Measurements from ENCODE around the gene PIP5K1A. TPM values are rescaled to one million over a fixed set of nuclear protein-coding genes. Genes with fewer than 3 reads are reported as not detected.

PIP5K1A gene
- total RNA-seq, 6 donors from 2014 or later: 37.2 to 94.3 (median 70.6) TPM

DNA sequence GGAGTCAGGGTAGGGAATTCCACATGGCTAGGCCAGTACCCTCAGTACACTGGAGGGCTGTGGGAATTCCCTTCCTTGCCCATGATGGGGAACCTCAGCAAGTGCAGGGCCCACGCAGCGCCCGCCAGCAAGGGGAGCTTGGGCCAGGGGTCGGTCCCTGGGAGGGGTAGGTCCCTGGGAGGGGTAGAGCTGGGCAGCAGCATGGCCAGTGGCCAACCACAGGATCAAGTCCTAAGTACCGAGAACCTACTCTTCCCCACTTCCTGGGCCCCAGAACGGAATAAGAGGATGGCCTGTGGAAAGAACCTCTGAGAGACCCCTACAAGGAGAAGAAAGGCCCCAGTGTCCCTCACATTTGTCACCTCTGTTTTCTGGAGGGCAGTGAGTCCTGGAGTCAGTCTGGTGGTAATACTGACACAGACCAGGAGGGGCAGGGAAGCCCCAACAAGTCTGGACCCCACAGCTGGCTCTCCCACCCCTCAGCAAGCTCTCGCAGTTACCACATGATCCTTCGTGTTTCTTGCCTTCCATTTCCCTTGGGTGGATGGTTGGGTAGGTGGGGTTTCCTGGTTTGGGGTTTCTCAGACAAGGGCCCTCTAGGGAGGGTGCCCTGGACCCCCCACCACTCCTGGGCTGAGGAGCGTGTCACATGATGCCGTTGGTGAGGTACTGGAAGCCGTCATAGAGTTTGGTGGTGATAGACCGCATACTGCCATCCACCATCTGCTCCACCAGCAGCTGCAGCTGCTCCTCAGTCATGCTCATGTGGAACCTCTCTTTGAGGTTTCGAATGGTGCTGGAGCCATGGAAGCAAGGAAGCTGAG is 94.1 kb downstream of the PIP5K1A start:
- peaks cover 38 to 100% (median 99%) of the 10 kb centered on the region in 4 donors for H3K36me3 ChIP-seq
- DNase-seq (peak in 1 of 2 donors; percentile 66), ATAC-seq (ENCODE audit: low FRiP score in 2 of 2) (no peak)
- no peaks in the 10 kb centered on the region for H3K9me3 ChIP-seq
- TF ChIP-seq CTCF (IDR thresholded peaks at IDR 0.05) (no peak), POLR2AphosphoS5 (IDR thresholded peaks at IDR 0.05) (no peak), EP300 (IDR thresholded peaks at IDR 0.05) (no peak), POLR2A (IDR thresholded peaks at IDR 0.05) (no peak)
- H3K27me3 ChIP-seq: no peaks in the 10 kb centered on the region
- no peak overlapping the region for H3K4me3 ChIP-seq
- no peaks in the 10 kb centered on the region for H3K4me1 ChIP-seq
- 83 to 86% methylated on average over 12 to 13 of the region's 13 CpGs for WGBS, 2 donors
- peak overlapping the region in 1 of 4 donors; percentile 7 for H3K27ac ChIP-seq

- Histone ChIP-seq H3K9me3 (no peaks in the 10 kb centered on the region), H3K4me1 (no peaks in the 10 kb centered on the region), H3K27ac (no peak overlapping the region), H3K4me3 (no peak overlapping the region), H3K36me3 (peaks cover 44 to 100% (median 99%) of the 10 kb centered on the region in 4 donors), H3K27me3 (no peaks in the 10 kb centered on the region)
- 77 to 92% methylated on average over 4 to 6 of the region's 6 CpGs for WGBS, 2 donors
- DNase-seq: no peak
- no peak for ATAC-seq (ENCODE audit: low FRiP score in 2 of 2)
- TF ChIP-seq EP300 (IDR thresholded peaks at IDR 0.05) (no peak), POLR2AphosphoS5 (IDR thresholded peaks at IDR 0.05) (no peak), CTCF (IDR thresholded peaks at IDR 0.05) (no peak), POLR2A (IDR thresholded peaks at IDR 0.05) (no peak)
Measured at GRCh38 chr1:151293093-151293492, 94.7 kb downstream of the PIP5K1A start.

GRCh38 chr1:151294742-151295462 is 96.5 kb downstream of the PIP5K1A start:
- TF ChIP-seq POLR2AphosphoS5 (IDR thresholded peaks at IDR 0.05): no peak
- no peak for TF ChIP-seq EP300 (IDR thresholded peaks at IDR 0.05)
- no peak for TF ChIP-seq CTCF (IDR thresholded peaks at IDR 0.05)
- TF ChIP-seq POLR2A (IDR thresholded peaks at IDR 0.05): no peak
- WGBS, 2 donors: 85 to 90% methylated on average over 2 of the region's 2 CpGs
- Histone ChIP-seq H3K4me3 (no peak overlapping the region), H3K4me1 (no peaks in the 10 kb centered on the region), H3K27me3 (no peaks in the 10 kb centered on the region), H3K36me3 (peaks cover 57 to 100% (median 98%) of the 10 kb centered on the region in 4 donors), H3K27ac (no peak overlapping the region), H3K9me3 (no peaks in the 10 kb centered on the region)
- no peak for DNase-seq
- no peak for ATAC-seq (ENCODE audit: low FRiP score in 2 of 2)

Other genes starting within 250 kb of the PIP5K1A start
- gene CERS2, start 223.7 kb upstream of the PIP5K1A start, total RNA-seq: 100 to 1,000 TPM in 5 of 6 donors, 10 to 100 TPM in 1; 93.2 to 322 (median 204) TPM
- gene ANXA9, start 216.3 kb upstream of the PIP5K1A start, total RNA-seq: 1 to 10 TPM in 4 of 6 donors, under 1 TPM in 1, not detected in 1; 0.67 to 5.2 (median 1.2) TPM
- gene MINDY1, start 191.7 kb upstream of the PIP5K1A start, total RNA-seq: 10 to 100 TPM; 14.5 to 34.3 (median 26.9) TPM
- gene PRUNE1, start 190.1 kb upstream of the PIP5K1A start, total RNA-seq: 10 to 100 TPM; 16.3 to 28.3 (median 21.2) TPM
- 100 to 1,000 TPM in 1 of 6 donors, 10 to 100 TPM in 2, 1 to 10 TPM in 3; 2.3 to 213 (median 11.7) TPM for gene BNIPL, start 162.0 kb upstream of the PIP5K1A start, total RNA-seq
- 1 to 10 TPM; 2.6 to 9.4 (median 3.8) TPM for gene C1orf56, start 150.8 kb upstream of the PIP5K1A start, total RNA-seq
- gene CDC42SE1, start 138.9 kb upstream of the PIP5K1A start, total RNA-seq: 100 to 1,000 TPM in 1 of 6 donors, 10 to 100 TPM in 5; 66.9 to 131 (median 90.5) TPM
- gene MLLT11, start 138.2 kb upstream of the PIP5K1A start, total RNA-seq: 1 to 10 TPM in 4 of 6 donors, under 1 TPM in 2; 0.30 to 1.3 (median 1.1) TPM
- gene GABPB2, start 127.8 kb upstream of the PIP5K1A start, total RNA-seq: 10 to 100 TPM in 4 of 6 donors, 1 to 10 TPM in 2; 6.8 to 32.5 (median 13.0) TPM
- 10 to 100 TPM in 1 of 6 donors, 1 to 10 TPM in 5; 2.1 to 13.6 (median 5.8) TPM for gene SEMA6C, start 51.9 kb upstream of the PIP5K1A start, total RNA-seq
- gene TNFAIP8L2, start 41.9 kb upstream of the PIP5K1A start, total RNA-seq: 10 to 100 TPM in 5 of 6 donors, 1 to 10 TPM in 1; 7.4 to 19.1 (median 15.8) TPM
- 10 to 100 TPM in 1 of 6 donors, 1 to 10 TPM in 5; 2.2 to 16.8 (median 6.2) TPM for gene LYSMD1, start 32.6 kb upstream of the PIP5K1A start, total RNA-seq
- 10 to 100 TPM in 5 of 6 donors, 1 to 10 TPM in 1; 8.9 to 50.3 (median 25.9) TPM for gene SCNM1, start 32.4 kb upstream of the PIP5K1A start, total RNA-seq
- gene TMOD4, start 22.6 kb upstream of the PIP5K1A start, total RNA-seq: under 1 TPM in 2 of 6 donors, not detected in 4; 0.57 to 0.88 TPM
- 10 to 100 TPM; 19.0 to 54.3 (median 25.5) TPM for gene VPS72, start 8.4 kb upstream of the PIP5K1A start, total RNA-seq
- gene PSMD4, start 56.2 kb downstream of the PIP5K1A start, total RNA-seq: 100 to 1,000 TPM; 102 to 132 (median 119) TPM
- 10 to 100 TPM; 17.4 to 50.3 (median 27.2) TPM for gene ZNF687, start 83.7 kb downstream of the PIP5K1A start, total RNA-seq
- 100 to 1,000 TPM in 1 of 6 donors, 10 to 100 TPM in 5; 41.3 to 127 (median 64.0) TPM for gene PI4KB, start 128.9 kb downstream of the PIP5K1A start, total RNA-seq
- gene RFX5, start 148.7 kb downstream of the PIP5K1A start, total RNA-seq: 10 to 100 TPM; 31.5 to 55.5 (median 43.2) TPM
- 100 to 1,000 TPM; 241 to 804 (median 431) TPM for gene SELENBP1, start 174.2 kb downstream of the PIP5K1A start, total RNA-seq
- gene PSMB4, start 201.0 kb downstream of the PIP5K1A start, total RNA-seq: 100 to 1,000 TPM; 127 to 216 (median 179) TPM